UCSD-AML1 (cell line): Measurements from ENCODE around the gene LAMA1.

Experiments
- DNase-seq: peaks from one replicate; lab custom pipeline; 2025; ENCODE audit not compliant: unreplicated experiment; lab: John Stamatoyannopoulos, UW

LAMA1 gene

DNA sequence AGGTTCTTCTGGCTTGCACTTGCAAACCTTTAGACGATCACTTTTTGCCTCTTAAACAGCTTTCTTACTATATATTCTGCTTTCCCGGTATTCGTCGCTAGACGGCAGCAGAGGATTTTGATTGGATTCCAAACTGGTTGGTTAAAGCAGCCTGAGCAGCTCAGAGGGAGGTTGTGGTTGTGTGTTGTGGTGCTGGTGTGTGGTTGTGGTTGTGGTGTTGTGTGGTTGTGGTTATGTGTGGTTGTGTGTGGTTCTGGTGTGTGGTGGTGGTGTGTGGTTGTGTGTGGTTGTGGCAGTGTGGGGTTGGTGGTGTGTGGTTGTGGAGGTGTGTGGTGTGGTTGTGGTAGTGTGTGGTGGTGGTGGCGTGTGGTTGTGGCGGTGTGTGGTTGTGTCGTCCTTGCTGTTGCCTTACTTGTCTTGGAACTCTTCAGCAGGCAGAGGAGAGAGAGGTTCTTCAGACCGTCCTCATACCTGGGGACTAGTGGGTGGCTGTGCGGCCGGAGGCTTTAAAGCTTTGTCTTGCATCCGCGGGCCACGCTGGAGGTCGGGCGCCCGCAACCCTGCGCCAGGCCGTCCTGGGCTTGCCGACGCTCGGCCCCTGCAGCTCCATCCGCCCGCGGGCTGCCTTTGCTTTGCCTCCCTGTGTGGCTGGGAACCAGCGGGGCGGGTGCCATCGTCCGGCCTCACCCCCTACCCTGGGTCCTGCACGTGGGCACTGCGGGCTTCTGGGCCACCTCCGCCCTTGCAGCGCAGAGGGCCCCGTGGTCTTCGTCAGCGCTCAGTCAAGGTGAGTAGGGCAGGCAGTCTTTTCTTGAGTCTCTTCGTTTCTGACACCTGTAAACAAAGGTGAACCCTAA lies 197.3 kb downstream of the LAMA1 start:
- DNase-seq = peak; percentile 26

DNA sequence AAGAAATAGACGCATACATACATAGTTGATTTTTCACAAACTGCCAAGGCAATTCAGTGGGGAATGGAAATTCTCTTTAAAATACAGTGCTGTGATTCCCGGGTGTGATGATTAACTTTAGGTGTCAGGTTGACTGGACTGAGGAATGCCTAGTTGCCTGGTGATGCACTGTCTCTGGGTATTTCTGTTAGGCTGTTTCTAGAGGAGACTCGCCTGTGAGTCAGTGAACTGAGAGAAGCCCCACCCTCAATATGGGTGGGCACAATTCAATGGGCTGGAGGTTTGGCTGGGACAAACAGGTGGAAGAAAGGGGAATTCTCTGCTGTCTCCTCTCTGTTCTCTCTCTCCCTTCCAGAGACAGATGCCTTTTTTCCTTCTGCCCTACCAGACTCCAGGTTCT lies 200.5 kb downstream of the LAMA1 start:
- DNase-seq = no peak

DNA sequence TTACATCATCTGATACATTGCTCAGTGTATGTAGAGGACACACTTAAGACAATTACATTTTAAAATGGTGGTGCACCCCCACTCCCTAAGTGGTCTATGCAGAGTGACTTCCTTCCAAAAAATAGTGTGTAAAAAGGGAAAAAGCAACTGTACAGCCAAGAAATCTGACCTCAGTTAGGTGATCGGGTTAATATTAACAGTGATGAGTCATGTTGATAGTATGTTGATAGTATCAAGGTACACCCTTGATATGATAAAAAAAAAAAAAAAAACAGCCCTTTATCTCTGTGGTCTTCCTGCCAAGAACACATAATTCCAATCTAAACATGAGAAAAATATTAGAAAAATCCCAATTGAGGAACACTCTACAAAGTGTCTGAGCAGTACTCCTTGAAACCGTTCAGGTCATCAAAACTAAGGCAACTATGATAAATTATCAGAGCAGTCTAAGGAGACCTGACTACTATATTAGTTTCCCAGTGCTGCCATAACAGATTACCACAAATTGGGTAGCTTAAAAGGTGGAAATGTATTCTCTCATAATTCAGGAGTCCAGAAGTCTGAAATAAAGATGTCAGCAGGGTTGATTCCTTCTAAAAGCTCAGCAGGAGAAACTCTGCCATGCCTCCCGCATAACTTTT lies 216.2 kb downstream of the LAMA1 start:
- no peak for DNase-seq

DNA sequence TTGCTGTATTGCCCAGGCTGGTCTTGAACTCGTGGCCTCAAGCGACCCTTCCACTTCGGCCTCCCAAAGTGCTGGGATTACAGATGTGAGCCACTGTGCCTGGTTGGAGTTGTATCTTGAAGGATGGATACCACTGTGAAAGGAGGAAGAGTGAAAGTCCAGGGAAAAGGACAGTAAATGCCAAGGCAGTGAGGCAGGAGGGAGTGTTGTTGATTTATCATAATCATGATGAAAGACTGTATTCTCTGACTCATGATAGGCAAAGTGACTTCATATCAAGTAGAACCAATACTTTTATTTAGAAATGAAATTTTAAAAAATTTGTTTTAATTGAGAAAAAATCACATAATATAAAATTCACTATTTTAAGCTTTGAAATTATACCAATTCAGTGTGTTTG lies 225.8 kb downstream of the LAMA1 start:
- DNase-seq = no peak
